NOMO-1 treated with DMSO at 0.1 percent for 48 hours (cell line): ENCODE results near the gene TANC1.

Experiments used
- DNase-seq: peaks from one replicate; lab custom pipeline; 2025; ENCODE audit not compliant: unreplicated experiment; lab: John Stamatoyannopoulos, UW

TANC1 gene

DNA sequence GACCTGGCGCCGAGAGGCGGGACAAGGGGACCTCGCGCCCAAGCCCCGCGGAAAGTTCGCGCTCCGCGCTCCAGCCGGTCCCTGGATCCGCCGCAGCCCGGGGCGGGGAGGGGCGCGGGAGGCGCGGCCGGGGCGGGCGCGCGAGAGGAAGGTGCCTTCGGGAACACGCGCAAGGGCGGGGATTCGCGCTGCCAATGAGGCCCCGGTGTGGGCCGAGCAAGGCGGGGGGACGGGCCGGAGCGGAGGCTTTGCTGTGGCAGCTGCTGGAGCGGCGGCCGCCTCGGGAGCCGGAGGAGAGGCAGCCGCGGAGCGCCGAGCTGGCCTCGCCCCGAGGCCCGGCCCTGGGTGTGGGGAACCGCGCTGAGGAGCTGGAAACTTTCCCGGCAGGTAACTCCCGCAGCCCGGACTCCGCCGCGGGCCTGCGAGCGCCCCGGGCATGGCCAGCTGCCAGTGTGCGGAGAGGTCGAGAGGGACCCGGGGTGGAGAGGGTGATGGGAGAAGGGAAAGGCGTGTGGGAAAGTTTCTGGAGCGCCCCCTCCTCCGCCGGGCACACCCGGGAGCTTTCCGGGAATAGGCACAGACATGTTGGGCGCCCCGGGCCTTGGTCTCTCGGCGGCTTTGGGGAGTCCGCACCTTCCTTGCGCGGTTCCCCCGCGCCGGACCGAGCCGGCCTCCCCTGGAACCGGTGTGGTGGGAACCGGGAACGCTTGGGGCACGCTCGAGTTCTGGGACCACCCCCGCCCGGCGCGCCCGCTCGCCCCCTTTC, at the start of gene TANC1:
Gene TANC1, plus strand, starts transcription at position 245 of the 766 bp plus-strand sequence. CDS start 97,271 bp downstream, outside the sequence.
- peak; percentile 81 for DNase-seq

DNA sequence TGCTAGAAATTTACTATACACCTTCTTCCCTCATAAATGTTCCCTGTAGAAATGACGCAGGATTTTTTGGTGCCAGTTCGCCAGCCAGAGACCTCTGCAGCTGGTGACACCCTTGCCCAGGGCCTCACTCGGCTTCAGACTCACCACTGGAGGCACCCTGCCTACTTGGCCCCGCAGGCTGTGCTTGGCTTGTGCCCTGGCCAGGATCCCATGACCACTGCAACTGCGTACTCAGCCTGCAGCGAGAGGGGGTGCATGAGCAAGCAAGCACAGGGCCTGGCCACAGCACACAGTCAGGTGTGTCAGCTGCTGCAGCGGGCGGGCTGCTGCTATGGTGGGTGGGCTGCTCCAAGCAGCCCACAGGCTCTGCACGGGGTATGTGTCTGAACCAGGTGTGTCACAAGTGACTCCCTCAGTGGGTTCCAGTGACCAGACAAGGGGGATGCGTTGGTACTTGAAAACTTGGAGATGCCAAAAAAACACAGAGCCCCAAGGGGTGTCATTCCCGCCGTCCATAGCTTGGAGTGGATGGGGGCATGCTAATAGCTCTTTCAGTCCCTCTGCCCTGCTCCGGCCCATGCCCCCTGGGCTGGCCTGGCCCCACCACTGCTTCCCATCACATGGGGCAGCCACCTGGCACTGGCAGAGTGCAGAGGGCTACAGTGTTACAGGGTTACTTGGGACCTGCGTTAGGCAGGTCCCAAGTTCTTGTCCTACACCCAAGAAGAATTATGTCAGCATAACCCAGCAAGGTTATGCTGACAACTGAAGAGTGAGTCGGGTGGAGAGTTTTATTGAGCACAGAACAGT, 46.6 kb upstream of the TANC1 start:
- DNase-seq: no peak

DNA sequence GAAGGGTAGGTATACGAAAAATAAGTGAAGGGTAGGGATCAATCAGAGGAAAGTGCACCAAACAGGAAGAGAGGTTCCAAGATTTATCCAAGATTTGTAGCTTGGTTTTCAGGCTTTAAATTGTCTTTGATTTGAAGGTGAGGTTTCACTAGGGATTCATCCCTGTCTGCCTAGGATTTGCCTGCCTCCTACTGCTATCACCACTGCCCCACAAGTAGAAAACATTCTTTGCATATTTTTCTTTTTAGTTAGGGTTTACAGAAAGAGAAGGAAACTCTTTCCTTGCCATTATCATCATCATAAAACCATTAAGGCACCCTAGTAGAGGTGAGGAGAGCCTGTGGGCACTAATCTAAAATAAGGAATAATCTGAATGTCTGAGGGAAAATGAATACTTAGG, 45.8 kb upstream of the TANC1 start:
- DNase-seq: no peak

DNA sequence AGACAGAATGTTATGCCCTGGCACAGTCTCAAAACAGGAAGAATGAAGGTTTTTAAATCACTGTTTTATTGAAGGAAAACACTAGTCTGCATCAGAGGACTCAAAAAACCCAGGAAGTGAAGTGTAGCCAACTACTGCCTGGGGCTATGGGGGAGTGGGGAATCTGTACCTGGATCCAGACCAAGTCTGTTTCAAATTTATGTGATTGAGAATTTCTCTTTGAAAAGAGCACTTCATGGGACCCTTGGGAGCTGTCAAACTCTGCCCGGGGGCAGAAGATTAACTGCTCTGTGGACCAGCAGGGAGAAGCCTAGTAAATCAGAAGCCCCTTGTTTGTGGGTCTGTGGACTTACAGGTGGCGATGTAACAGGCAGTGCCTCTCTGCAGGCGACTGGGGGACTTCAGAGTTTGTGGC, 45.3 kb upstream of the TANC1 start:
- DNase-seq: no peak

DNA sequence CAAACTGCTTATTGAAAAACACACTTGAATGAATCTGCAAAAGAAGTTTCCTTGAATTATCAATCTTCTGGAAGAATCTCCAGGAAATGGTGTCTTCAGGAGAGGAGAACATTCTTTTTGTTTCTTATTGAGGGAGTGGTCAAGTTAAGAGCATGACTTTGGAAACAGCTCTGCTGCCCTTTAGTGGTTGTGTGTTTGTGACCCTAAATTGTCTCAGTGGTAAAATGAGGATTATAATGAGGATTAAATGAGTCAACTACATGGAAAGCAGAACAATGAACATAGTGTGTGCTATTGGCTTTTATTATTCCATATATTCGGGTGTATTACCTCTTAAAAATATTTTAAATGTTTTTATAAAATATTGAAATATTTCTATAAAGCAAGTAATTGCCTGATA, 44.8 kb upstream of the TANC1 start:
- no peak for DNase-seq

DNA sequence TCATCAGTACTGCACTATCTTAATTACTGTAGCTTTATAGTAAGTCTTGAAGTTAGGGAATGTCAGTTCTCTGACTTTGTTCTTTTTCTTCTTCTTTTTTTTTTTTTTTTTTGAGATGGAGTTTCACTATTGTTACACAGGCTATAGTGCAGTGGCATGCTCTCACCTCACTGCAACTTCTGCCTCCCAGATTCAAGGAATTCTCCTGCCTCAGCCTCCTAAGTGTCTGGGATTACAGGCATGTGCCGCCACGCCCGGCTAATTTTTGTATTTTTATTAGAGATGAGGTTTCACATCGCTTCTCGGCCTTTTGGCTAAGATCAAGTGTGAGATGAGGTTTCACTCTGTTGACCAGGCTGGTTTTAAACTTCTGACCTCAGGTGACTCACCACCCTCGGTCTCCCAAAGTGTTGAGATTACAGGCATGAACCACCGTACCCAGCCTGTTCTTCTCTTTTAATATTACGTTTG, 41.9 kb upstream of the TANC1 start:
- DNase-seq: peak; percentile 19

DNA sequence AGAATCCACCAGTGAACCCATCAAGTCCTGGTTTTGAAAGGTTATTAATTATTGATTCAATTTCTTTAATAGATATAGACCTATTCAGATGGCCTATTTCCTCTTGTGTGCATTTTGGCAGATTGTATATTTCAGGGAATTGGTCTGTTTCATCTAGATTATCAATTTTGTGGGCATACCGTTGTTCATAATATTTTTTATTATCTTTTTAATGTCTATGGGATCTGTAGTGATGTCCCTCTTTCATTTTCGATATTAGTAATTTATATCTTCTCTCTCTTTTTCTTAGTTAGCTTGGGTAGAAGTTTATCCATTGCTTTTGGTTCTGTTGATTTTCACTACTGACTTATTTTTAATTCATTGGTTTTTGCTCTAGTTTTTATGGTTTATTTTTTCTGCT, 39.9 kb upstream of the TANC1 start:
- no peak for DNase-seq

DNA sequence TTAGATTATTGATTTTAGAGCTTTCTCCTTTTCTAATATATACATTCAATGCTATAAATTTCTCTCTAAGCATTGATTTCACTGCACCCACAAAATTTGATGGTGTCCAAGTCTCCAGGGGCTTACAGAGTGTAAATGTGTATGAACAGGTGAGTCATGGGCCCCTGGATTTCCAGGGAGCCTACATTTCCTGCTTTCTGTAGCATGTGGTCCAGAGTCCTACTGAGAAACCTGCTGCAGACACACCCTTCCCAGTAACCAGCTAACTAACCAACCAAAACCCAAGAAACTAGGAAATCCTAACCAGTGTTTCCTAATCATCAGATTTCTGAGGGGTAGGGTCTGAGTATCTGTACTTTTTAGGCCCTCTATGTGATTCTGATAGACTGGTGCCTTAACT, 39.5 kb upstream of the TANC1 start:
- DNase-seq: no peak

DNA sequence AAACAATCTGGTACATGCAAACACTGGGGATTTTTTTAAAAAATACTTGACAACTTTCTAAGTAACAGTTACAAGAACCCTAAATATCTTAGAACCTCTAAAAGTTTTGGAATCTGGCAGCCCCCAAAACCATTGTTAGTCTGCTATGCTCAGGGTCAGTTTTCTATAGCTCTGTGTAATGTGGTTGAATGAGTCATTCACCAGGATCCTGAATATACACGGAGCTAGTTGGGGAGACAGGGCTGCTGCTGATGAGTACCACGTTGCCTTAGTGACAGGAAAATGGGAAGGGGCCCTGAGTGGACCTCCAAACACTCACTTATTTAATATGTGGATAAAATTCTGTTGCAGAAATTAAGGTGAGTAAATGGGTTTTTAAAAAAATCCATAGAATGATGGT, 36.9 kb upstream of the TANC1 start:
- peak; percentile 15 for DNase-seq

DNA sequence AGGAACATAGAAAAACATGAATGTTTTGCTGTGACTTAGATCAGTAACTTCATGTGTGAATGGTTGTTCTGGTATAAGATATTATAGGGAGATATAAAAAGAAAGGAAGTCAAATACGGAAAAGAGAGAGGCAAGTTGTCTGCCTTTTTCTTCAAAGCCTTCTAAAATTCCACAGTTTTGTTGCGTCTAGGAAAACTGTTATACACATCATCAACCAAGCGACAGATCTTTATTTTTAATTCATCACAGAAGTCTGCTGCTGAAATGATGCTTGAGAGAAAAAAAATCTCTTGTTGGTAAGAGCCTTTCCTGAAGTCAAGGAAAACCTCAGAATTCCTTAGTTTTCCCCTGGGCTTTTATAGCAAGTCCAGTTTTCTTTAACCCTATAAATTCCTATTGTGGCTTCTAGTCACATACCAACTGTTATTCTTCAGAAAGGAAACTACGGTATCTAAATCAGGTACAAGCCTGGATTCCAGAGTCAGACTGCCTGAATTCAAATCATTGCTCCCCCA, 36.3 kb upstream of the TANC1 start:
- DNase-seq: no peak

DNA sequence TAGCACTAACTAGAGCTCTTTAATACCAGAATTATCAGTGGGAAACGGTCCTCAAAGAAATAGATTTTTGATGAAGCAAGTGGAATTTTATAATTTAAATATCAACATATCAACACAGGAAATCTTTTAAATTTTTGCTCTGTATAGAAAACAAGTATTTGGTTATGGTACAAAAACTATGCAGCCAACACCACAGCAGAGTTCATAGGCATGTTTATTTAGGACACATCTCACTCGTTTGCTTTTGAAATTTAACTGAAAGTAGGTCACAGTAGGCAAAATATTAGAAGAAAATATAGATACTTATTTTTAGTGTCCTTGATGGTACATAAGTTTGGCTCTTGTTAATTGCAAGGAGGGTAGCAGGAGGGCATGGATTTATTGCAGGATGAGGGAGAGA, 34.3 kb upstream of the TANC1 start:
- no peak for DNase-seq

DNA sequence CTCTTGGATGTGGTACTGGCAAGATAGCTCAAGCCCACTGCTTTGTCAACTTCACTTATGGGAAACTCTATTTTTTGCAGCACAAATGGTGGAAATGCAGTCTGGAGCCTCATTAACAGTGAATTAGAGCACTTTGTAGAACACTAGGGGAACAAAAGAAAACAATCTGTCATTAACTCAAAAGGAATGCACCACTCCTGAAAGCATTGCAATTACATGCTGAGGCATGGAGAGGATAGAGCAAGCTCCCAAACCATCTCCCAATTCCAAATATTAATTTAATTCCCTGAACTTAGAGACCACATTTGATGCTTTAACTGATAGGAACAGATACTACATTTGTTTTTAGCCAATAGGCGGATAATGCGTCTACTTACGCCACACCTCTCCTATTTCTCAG, 32.8 kb upstream of the TANC1 start:
- DNase-seq: no peak

DNA sequence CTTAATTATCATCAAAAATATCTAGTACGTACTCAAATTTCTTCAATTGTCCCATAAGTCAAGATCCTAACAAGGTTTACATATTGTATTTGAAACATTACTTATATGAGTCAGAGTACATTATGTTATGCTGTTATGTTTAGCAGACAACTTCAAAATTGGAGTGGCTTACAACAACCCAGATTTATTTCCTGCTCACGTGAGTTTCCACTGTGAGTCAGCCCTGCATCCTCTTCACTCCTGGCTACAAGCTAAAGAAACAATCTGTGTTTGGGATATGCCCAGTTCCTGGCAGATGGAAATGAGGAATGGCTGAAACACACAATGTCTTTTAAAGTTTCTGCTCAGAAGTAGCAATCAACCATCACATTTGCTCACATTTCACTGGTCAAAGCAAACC, 31.5 kb upstream of the TANC1 start:
- DNase-seq: no peak

DNA sequence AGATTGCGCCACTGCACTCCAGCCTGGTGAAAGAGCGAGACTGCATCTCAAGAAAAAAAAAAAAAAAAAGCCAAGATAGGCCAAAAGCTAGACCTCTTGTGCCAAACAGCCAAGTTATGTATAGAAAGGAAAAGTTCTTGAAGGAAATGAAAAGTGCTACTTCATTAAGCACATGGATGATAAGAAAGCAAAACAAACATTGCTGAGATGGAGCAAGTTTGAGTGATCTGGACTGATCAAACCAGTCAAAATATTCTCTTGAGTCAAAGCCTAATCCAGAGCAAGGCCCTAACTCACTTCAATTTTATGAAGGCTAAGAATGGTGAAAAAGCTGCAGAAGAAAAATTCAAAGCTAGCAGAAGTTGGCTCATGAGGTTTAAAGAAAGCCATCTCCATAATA, 28.1 kb upstream of the TANC1 start:
- no peak for DNase-seq

DNA sequence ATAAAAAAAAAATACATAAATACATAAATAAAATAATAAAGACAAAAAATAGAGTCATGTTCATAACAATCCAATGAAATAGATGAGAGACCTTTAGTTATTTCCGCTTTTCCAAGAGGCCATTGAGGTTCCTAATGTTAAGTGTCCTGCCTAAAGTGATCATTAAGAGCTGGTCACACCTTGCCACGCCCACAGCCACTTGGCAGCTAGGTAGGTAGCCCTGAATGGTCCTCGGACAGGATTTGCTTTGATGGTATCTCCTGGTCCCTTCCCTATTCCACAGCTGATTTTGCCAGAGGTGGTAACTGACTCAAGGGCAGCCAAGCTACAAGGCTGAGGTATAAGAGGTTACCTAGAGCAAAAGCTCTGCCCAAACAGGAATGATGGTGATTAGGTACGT, 24.5 kb upstream of the TANC1 start:
- no peak for DNase-seq

DNA sequence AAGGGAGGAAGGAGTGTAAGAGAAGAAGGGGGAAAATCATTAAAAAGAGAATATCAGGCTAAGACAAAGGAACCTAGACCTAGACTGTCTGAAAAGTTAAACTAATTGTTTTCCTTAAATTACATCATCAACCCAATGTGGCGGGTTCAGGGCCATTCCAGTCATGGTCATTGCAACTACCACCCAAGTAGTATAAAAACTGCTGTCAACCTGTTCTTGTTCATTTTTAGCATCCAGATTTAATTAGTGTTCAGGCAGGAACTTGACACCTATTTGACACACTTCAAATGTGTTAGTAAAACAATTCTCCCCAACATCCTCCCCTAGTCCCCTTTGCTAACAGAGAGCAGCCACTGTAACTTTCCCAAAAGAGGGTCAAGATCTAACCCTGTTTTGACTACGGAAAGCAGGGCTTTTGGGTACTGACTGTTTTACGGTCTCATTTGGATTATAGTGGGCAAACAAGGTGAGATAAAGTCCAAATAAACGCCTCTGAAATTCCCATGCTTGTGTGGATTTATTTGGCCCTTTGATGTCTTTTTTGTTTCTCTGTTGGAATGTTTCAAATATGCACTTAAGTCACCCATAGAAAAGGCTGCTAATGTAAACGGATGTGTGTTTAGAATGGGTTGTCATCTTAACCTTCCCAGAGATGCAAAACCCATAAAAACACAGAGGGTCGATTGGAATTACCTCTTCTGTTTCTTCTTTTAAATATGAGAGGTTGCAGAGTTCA, 19.3 kb upstream of the TANC1 start:
- DNase-seq: no peak

DNA sequence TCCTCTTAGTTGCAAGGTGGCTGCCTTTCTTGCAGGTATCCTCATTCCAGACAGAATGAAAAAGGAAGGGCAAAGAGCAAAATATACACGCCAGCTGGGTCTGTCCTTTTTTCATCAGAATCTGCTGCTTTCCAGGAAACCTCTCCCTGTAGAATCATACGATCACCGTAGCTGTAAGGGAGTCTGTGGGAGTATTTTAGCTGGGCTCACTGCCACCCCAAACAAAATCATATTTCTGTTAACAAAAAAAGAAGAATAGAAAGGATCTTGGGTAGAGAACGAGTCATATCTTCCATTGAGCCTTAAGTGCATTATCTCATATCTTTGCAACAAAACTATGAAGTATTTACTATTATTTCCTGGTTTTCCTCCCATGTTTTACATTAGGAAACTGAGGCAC, 15.0 kb upstream of the TANC1 start:
- DNase-seq: no peak

DNA sequence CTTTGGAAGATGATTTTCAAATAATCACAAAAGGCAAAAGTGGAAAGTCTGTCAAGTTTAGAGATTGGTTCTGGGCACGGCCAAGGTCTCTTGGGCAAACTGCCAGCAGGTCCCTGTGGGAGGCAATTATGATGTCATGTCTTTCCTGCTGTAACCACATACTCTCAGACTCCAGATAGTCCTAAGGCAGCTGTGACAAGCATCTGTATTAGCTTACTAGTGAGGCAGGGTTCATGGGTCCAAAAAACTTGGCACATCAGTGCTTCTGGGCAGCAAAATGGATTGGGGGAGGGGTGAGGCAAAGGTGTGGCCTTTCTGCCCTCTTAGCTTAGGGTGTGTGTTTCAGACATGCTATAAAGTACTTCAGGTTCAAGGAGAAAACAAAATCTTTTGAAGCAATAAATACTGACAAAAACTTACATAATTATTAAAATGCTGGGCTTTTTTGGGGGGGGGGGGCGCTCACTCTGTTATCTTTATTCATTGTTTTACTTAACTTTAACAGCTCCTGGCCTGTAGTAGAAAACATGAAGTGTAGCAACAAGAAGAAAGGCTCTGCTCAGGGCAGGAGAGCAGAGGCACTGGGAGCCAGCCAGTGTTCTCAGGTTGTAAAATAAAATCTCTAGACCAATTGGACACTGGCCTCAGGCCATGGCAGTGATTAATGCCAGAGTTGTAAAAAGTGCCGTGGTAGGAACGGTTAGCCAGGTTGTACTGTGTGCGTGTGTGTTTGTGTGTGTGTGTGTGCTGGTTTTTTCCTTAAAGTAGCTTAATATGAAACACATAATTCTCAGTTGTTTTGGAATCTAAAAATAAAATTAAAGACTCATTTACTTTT, 14.3 kb upstream of the TANC1 start:
- DNase-seq: peak; percentile 33

DNA sequence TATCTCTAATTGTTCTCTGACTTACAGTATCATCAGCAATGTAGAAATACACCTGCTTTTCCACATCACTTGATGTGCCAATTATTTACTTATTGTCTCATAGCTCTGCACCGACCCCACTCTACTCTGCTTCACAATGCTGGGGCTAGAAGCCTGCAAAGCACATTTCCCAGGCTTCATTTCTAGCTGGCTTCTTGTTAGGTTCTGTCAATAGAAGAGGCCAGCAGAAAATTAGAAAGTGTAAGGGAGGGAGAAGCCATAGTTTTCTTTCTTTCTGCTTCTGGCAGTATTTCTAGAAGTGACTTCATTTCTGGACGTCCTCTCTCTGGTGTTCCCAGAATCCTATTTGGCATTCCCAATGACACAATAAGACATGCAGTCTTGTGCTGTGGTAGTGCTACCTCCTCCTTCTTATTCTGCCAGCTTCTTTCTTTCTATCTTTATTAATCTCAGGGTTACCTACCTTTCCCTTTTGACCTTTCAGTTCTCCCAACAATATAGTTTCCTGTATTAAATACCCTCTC, 12.5 kb upstream of the TANC1 start:
- no peak for DNase-seq

DNA sequence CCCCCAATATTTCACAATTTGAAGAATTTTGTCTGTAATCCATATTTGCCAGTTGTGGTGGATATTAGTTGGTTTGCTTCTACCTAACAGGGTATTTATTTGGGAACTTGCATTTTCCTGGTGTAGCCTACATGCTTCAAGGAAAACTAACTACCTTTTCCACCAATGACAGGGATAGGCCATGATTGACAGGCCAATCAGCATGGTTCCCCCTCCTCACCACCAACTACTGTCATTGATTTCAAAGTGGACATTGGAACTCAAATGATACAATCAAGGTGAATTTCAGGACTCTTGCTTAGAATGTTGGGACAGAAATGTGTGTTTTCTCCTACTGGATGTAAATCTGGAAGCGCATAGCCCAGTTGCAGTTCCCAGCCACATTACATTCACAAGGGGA, 10.1 kb upstream of the TANC1 start:
- no peak for DNase-seq
